ENCODE results near the gene RMND1. TPM values are rescaled to one million over a fixed set of nuclear protein-coding genes. Genes with fewer than 3 reads are reported as not detected.

The RMND1 gene
- total and polyA plus RNA-seq, 9 of the 15 experiments (the other 6 are each of a cell fraction or from before 2014, with no cell fraction given) = 26.9 to 47.8 (median 36.2) TPM

DNA sequence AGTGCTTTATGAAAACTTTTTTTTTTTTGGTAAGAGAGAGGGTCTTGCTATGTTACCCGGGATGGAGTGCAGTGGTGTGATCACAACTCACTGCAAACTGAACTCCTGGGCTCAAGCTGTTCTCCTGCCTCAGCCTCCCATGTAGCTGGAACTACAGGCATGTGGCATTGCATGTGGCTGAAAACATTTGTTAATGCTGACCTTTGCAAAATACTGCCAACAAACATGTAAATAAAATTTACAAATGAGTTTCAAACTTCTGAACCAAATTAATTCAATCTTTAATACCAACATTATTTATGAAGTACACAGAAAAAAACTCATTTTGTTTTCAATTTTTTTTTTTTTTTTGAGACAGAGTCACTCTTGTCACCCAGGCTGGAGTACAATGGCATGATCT lies 34.4 kb downstream of the RMND1 start (continued):
- TF ChIP-seq DMBX1 (CRISPR knock-in tag; IDR thresholded peaks at IDR 0.05; ENCODE audit: borderline replicate concordance) (no peak), ARID2 (IDR thresholded peaks at IDR 0.05) (no peak), ZNF780A (CRISPR knock-in tag; IDR thresholded peaks at IDR 0.05) (no peak), CHD4 (IDR thresholded peaks at IDR 0.05; ENCODE audit: insufficient read depth, insufficient replicate concordance, low read depth, low read length, poor library complexity, severe bottlenecking) (no peak), ZNF316 (IDR thresholded peaks at IDR 0.05) (peak; percentile 85), ZNF24 (IDR thresholded peaks at IDR 0.05) (no peak), IRF2 (CRISPR knock-in tag; IDR thresholded peaks at IDR 0.05) (no peak), TCF7L2 (IDR thresholded peaks at IDR 0.05; ENCODE audit: low read depth, low read length) (no peak), MAZ (CRISPR knock-in tag; conservative IDR thresholded peaks at IDR 0.05 in 1 of 2, IDR thresholded peaks at IDR 0.05 in 1 of 2) (no peak), U2AF1 (optimal IDR thresholded peaks at IDR 0.05; ENCODE audit: low read depth, low read length) (no peak), ZBTB2 (IDR thresholded peaks at IDR 0.05) (no peak), E2F5 (CRISPR knock-in tag; IDR thresholded peaks at IDR 0.05) (no peak), HDAC6 (IDR thresholded peaks at IDR 0.05; ENCODE audit: low read depth, low read length) (no peak), MAFF (IDR thresholded peaks at IDR 0.05; ENCODE audit: low read length) (peak; percentile 84), POLR2B (IDR thresholded peaks at IDR 0.05; ENCODE audit: low read depth, partially characterized antibody) (no peak), ZNF644 (tag; IDR thresholded peaks at IDR 0.05; ENCODE audit: low read depth) (no peak), PRMT5 (CRISPR knock-in tag; IDR thresholded peaks at IDR 0.05) (no peak), GABPB1 (CRISPR knock-in tag; IDR thresholded peaks at IDR 0.05) (no peak), TRIM28 (IDR thresholded peaks at IDR 0.05) (no peak)
- TF ChIP-seq, protein P1, sequence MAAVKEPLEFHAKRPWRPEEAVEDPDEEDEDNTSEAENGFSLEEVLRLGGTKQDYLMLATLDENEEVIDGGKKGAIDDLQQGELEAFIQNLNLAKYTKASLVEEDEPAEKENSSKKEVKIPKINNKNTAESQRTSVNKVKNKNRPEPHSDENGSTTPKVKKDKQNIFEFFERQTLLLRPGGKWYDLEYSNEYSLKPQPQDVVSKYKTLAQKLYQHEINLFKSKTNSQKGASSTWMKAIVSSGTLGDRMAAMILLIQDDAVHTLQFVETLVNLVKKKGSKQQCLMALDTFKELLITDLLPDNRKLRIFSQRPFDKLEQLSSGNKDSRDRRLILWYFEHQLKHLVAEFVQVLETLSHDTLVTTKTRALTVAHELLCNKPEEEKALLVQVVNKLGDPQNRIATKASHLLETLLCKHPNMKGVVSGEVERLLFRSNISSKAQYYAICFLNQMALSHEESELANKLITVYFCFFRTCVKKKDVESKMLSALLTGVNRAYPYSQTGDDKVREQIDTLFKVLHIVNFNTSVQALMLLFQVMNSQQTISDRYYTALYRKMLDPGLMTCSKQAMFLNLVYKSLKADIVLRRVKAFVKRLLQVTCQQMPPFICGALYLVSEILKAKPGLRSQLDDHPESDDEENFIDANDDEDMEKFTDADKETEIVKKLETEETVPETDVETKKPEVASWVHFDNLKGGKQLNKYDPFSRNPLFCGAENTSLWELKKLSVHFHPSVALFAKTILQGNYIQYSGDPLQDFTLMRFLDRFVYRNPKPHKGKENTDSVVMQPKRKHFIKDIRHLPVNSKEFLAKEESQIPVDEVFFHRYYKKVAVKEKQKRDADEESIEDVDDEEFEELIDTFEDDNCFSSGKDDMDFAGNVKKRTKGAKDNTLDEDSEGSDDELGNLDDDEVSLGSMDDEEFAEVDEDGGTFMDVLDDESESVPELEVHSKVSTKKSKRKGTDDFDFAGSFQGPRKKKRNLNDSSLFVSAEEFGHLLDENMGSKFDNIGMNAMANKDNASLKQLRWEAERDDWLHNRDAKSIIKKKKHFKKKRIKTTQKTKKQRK (IDR thresholded peaks at IDR 0.05; ENCODE audit: borderline replicate concordance, low read depth, low read length) = no peak
- TF ChIP-seq, protein P2, sequence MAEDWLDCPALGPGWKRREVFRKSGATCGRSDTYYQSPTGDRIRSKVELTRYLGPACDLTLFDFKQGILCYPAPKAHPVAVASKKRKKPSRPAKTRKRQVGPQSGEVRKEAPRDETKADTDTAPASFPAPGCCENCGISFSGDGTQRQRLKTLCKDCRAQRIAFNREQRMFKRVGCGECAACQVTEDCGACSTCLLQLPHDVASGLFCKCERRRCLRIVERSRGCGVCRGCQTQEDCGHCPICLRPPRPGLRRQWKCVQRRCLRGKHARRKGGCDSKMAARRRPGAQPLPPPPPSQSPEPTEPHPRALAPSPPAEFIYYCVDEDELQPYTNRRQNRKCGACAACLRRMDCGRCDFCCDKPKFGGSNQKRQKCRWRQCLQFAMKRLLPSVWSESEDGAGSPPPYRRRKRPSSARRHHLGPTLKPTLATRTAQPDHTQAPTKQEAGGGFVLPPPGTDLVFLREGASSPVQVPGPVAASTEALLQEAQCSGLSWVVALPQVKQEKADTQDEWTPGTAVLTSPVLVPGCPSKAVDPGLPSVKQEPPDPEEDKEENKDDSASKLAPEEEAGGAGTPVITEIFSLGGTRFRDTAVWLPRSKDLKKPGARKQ (CRISPR knock-in tag; IDR thresholded peaks at IDR 0.05) = no peak

Data from K562 (cell line).